ENCODE measurements around the gene BAIAP2L1.

The BAIAP2L1 gene

DNA sequence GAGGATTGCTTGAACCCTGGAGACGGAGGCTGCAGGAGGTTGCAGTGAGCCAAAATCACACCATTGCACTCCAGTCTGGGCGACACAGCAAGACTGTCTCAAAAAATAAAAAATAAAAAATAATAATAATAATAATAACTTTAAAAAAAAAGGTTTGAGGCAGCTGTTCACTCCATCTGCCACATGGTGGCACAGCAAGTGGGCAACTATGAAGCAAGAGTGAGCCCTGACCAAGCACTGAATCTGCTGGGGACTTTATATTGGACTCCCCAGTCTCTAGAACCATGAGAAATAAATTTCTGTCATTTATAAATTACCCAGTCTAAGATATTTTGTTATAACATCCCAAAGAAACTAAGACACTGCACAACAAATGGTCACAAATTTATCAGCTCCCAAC is 134.1 kb downstream of the BAIAP2L1 start:
- TF ChIP-seq CTCF (conservative IDR thresholded peaks at IDR 0.05; ENCODE audit: control insufficient read depth, insufficient read depth, low read depth, low read length) = peak; percentile 45
- H3K4me3 ChIP-seq (ENCODE audit: control insufficient read depth, low read depth, low read length) = no peak overlapping the region
- DNase-seq (ENCODE audit: low read depth) = peak; percentile 37

DNA sequence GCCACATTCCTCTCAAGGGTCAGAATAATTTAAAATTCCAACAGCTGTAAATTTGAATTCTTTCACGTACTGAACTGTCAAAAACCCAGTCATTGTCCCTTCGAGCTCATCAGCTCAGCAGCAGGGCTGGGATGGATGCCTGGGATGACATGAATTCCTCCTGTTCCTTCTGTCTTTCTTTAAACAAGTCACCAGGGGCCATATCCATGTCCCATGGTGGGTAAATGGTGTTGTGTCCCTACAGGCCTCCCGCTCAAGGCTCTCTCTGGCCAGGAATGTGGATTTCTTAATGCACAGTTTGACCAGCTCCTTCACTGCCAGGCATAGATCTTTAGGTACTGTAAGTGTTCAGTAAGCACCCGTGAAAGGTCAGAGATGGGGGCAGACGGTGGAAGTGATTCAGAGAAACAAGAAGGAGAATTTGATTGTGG is 135.0 kb downstream of the BAIAP2L1 start:
- DNase-seq (ENCODE audit: low read depth) = no peak
- TF ChIP-seq CTCF (conservative IDR thresholded peaks at IDR 0.05; ENCODE audit: control insufficient read depth, insufficient read depth, low read depth, low read length) = no peak
- no peak overlapping the region for H3K4me3 ChIP-seq (ENCODE audit: control insufficient read depth, low read depth, low read length)

DNA sequence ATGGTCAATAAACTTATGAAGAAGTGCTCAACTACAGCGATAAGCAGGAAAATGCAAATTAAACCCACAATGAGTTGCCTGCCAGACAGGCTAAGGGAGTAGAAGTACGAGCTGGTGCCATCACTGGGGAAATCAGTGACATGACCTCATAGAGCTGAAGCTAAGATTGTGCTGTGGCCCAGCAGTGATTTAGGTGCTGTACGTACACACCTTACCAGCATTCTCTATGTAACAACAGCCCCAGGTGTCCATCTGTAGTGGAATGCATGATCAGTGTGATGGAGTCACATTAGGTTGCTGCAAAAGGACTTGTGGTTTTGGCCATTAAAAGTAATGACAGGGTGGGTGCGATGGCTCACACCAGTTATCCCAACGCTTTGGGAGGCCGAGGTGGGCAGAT is 143.2 kb downstream of the BAIAP2L1 start:
- no peak for TF ChIP-seq CTCF (conservative IDR thresholded peaks at IDR 0.05; ENCODE audit: control insufficient read depth, insufficient read depth, low read depth, low read length)

GRCh38 chr7:98256431-98256830 is 144.5 kb downstream of the BAIAP2L1 start:
- no peak for DNase-seq (ENCODE audit: low read depth)
- H3K4me3 ChIP-seq (ENCODE audit: control insufficient read depth, low read depth, low read length) = no peak overlapping the region
- no peak for TF ChIP-seq CTCF (conservative IDR thresholded peaks at IDR 0.05; ENCODE audit: control insufficient read depth, insufficient read depth, low read depth, low read length)

More for the DNA sequence above, 143.2 kb downstream of the BAIAP2L1 start:
- no peak for DNase-seq (ENCODE audit: low read depth)
- no peak overlapping the region for H3K4me3 ChIP-seq (ENCODE audit: control insufficient read depth, low read depth, low read length)

DNA sequence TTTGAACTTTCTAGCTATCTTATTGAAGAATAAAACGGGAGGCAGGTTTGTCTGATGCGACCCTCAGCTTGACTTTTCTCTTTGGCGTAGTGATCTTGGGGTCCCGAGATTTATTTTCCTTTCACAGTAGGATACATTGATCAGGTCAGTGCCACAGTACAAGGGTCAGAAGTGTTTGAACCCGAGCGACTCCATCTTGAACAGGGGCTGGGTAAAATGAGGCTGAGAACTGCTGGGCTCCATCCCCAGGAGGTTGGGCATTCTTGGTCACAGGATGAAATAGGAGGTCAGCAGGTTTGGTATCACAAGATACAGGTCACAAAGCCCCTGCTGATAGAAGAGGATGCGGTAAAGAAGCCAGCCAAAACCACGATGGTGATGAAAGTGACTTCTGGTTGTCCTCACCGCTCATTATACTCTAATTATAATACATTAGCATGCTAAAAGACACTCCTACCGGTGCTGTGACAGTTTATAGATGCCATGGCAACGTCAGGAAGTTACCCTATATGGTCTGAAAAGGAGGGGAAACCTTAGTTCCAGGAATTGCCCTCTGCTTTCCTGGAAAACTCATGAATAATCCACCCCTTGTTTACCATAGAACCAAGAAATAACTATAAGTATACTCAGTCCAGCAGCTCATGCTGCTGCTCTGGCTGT is 145.8 kb downstream of the BAIAP2L1 start:
- no peak for TF ChIP-seq CTCF (conservative IDR thresholded peaks at IDR 0.05; ENCODE audit: control insufficient read depth, insufficient read depth, low read depth, low read length)
- no peak for DNase-seq (ENCODE audit: low read depth)
- H3K4me3 ChIP-seq (ENCODE audit: control insufficient read depth, low read depth, low read length) = no peak overlapping the region

DNA sequence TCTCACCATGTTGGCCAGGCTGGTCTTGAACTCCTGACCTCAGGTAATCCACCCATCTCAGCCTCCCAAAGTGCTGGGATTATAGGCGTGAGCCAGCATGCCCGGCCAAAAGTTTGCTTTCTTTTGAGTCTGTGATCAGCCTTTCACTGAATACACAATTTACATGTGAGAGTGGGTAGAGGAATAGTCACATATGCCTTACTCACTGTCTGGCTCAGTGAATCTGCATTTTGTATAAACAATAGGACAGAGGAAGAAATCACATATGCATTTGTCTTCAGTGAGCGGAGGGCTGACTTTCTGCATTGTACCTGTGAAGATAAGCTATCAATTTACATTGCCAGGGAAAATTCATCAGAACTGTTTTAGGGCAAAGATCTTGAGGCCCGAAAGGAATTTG is 146.4 kb downstream of the BAIAP2L1 start:
- H3K4me3 ChIP-seq (ENCODE audit: control insufficient read depth, low read depth, low read length) = no peak overlapping the region
- DNase-seq (ENCODE audit: low read depth) = no peak
- no peak for TF ChIP-seq CTCF (conservative IDR thresholded peaks at IDR 0.05; ENCODE audit: control insufficient read depth, insufficient read depth, low read depth, low read length)

All from fibroblast of mammary gland (primary cell).